Measurements from ENCODE around the gene PXMP2.

The PXMP2 gene

GRCh38 chr12:132710043-132710404 lies 22.6 kb downstream of the PXMP2 start:
- peak overlapping the region; percentile 70 for H3K27ac ChIP-seq (ENCODE audit: low read depth, low read length)
- H3K36me3 ChIP-seq (ENCODE audit: control insufficient read depth, insufficient read depth, low read length) = no peaks in the 10 kb centered on the region
- peak overlapping the region; percentile 79 for H3K4me3 ChIP-seq (ENCODE audit: low read length)
- peaks cover 4% of the 10 kb centered on the region for H3K4me1 ChIP-seq (ENCODE audit: control insufficient read depth, insufficient read depth, low read length)
- no peaks in the 10 kb centered on the region for H3K27me3 ChIP-seq (ENCODE audit: control insufficient read depth, insufficient read depth, low read length)
- H3K9ac ChIP-seq (ENCODE audit: low read length) = peak overlapping the region; percentile 83

- peak within 1 kb of the TSS; percentile 83 for H3K9ac ChIP-seq (ENCODE audit: low read length)
- H3K36me3 ChIP-seq (ENCODE audit: control insufficient read depth, insufficient read depth, low read length) = no peaks in the 10 kb centered on the region
Observed at GRCh38 chr12:132710405-132711079, 23.2 kb downstream of the PXMP2 start, which contains the start of gene PGAM5. PGAM5 (plus strand) TSS chr12:132710842; CDS start chr12:132710877, 35 bp downstream.

GRCh38 chr12:132711080-132711843 lies 23.9 kb downstream of the PXMP2 start:
- Histone ChIP-seq H3K36me3 (ENCODE audit: control insufficient read depth, insufficient read depth, low read length) (no peaks in the 10 kb centered on the region), H3K4me1 (ENCODE audit: control insufficient read depth, insufficient read depth, low read length) (peaks cover 4% of the 10 kb centered on the region), H3K9ac (ENCODE audit: low read length) (peak overlapping the region; percentile 11), H3K27me3 (ENCODE audit: control insufficient read depth, insufficient read depth, low read length) (no peaks in the 10 kb centered on the region), H3K4me3 (ENCODE audit: low read length) (peak overlapping the region; percentile 79), H3K27ac (ENCODE audit: low read depth, low read length) (no peak overlapping the region)

More at GRCh38 chr12:132710405-132711079, 23.2 kb downstream of the PXMP2 start, which contains the start of gene PGAM5:
- Histone ChIP-seq H3K4me1 (ENCODE audit: control insufficient read depth, insufficient read depth, low read length) (peaks cover 4% of the 10 kb centered on the region), H3K4me3 (ENCODE audit: low read length) (peak within 1 kb of the TSS; percentile 79), H3K27me3 (ENCODE audit: control insufficient read depth, insufficient read depth, low read length) (no peaks in the 10 kb centered on the region), H3K27ac (ENCODE audit: low read depth, low read length) (peak within 1 kb of the TSS; percentile 70)

DNA sequence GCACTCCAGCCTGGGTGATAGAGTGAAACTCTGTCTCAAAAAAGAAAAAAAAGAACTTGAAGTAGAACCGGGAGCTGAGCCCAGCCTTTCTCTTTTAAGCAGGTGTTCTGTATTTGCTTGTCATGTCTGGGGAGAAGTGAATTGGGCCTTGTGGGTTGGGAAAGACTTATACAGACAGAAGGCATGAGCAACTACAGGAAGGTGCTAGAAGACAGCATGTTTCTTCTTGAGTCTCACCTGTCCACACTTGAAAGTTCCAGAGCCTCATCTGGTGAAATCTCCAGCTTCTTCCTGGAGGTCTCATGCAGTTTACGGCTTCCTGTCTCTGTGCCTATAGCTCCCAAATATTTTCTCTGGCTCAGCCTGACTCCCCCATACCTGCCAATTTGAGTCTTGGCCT lies 25.7 kb downstream of the PXMP2 start:
- H3K4me1 ChIP-seq (ENCODE audit: control insufficient read depth, insufficient read depth, low read length) = peaks cover 4% of the 10 kb centered on the region
- H3K27me3 ChIP-seq (ENCODE audit: control insufficient read depth, insufficient read depth, low read length) = no peaks in the 10 kb centered on the region
- H3K27ac ChIP-seq (ENCODE audit: low read depth, low read length) = no peak overlapping the region
- no peak overlapping the region for H3K9ac ChIP-seq (ENCODE audit: low read length)
- no peak overlapping the region for H3K4me3 ChIP-seq (ENCODE audit: low read length)
- H3K36me3 ChIP-seq (ENCODE audit: control insufficient read depth, insufficient read depth, low read length) = peaks cover 4% of the 10 kb centered on the region

DNA sequence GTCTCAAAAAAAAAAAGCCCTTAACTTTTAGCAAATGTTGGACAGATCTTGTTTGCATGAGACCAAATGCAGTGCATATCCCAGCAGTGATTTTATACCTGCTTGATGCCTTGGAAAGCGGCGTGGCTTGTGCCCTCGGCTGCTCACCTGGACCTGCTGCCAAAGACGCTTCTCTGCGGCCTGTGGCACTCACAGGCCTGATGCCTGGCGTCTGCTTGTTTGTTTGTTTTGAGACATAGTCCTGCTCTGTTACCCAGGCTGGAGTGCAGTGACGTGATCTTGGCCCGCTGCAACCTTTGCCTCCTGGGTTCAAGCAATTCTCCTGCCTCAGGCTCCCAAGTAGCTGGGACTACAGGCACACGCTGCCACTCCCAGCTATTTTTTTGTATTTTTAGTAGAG lies 28.5 kb downstream of the PXMP2 start:
- Histone ChIP-seq H3K27ac (ENCODE audit: low read depth, low read length) (no peak overlapping the region), H3K27me3 (ENCODE audit: control insufficient read depth, insufficient read depth, low read length) (no peaks in the 10 kb centered on the region), H3K4me3 (ENCODE audit: low read length) (no peak overlapping the region), H3K9ac (ENCODE audit: low read length) (no peak overlapping the region), H3K36me3 (ENCODE audit: control insufficient read depth, insufficient read depth, low read length) (peaks cover 14% of the 10 kb centered on the region), H3K4me1 (ENCODE audit: control insufficient read depth, insufficient read depth, low read length) (peaks cover 4% of the 10 kb centered on the region)

GRCh38 chr12:132716356-132716755 lies 29.0 kb downstream of the PXMP2 start:
- no peak overlapping the region for H3K27ac ChIP-seq (ENCODE audit: low read depth, low read length)
- H3K4me3 ChIP-seq (ENCODE audit: low read length) = no peak overlapping the region
- no peaks in the 10 kb centered on the region for H3K27me3 ChIP-seq (ENCODE audit: control insufficient read depth, insufficient read depth, low read length)
- peaks cover 14% of the 10 kb centered on the region for H3K36me3 ChIP-seq (ENCODE audit: control insufficient read depth, insufficient read depth, low read length)
- peaks cover 4% of the 10 kb centered on the region for H3K4me1 ChIP-seq (ENCODE audit: control insufficient read depth, insufficient read depth, low read length)
- H3K9ac ChIP-seq (ENCODE audit: low read length) = no peak overlapping the region

- peaks cover 14% of the 10 kb centered on the region for H3K36me3 ChIP-seq (ENCODE audit: control insufficient read depth, insufficient read depth, low read length)
Observed at GRCh38 chr12:132717011-132717410, 29.6 kb downstream of the PXMP2 start.

GRCh38 chr12:132717531-132718387 lies 30.4 kb downstream of the PXMP2 start:
- no peak overlapping the region for H3K27ac ChIP-seq (ENCODE audit: low read depth, low read length)
- no peaks in the 10 kb centered on the region for H3K4me1 ChIP-seq (ENCODE audit: control insufficient read depth, insufficient read depth, low read length)
- H3K27me3 ChIP-seq (ENCODE audit: control insufficient read depth, insufficient read depth, low read length) = no peaks in the 10 kb centered on the region
- H3K9ac ChIP-seq (ENCODE audit: low read length) = no peak overlapping the region
- H3K4me3 ChIP-seq (ENCODE audit: low read length) = no peak overlapping the region
- H3K36me3 ChIP-seq (ENCODE audit: control insufficient read depth, insufficient read depth, low read length) = peaks cover 14% of the 10 kb centered on the region

More at GRCh38 chr12:132717011-132717410, 29.6 kb downstream of the PXMP2 start:
- H3K4me1 ChIP-seq (ENCODE audit: control insufficient read depth, insufficient read depth, low read length) = no peaks in the 10 kb centered on the region
- H3K4me3 ChIP-seq (ENCODE audit: low read length) = no peak overlapping the region
- H3K27me3 ChIP-seq (ENCODE audit: control insufficient read depth, insufficient read depth, low read length) = no peaks in the 10 kb centered on the region
- no peak overlapping the region for H3K27ac ChIP-seq (ENCODE audit: low read depth, low read length)
- no peak overlapping the region for H3K9ac ChIP-seq (ENCODE audit: low read length)

- Histone ChIP-seq H3K36me3 (ENCODE audit: control insufficient read depth, insufficient read depth, low read length) (peaks cover 20% of the 10 kb centered on the region), H3K27ac (ENCODE audit: low read depth, low read length) (no peak overlapping the region), H3K4me3 (ENCODE audit: low read length) (no peak overlapping the region), H3K9ac (ENCODE audit: low read length) (no peak overlapping the region), H3K27me3 (ENCODE audit: control insufficient read depth, insufficient read depth, low read length) (no peaks in the 10 kb centered on the region), H3K4me1 (ENCODE audit: control insufficient read depth, insufficient read depth, low read length) (no peaks in the 10 kb centered on the region)
Observed at GRCh38 chr12:132718644-132719043, 31.3 kb downstream of the PXMP2 start.

GRCh38 chr12:132719141-132719953 lies 32.0 kb downstream of the PXMP2 start:
- Histone ChIP-seq H3K4me1 (ENCODE audit: control insufficient read depth, insufficient read depth, low read length) (no peaks in the 10 kb centered on the region), H3K27ac (ENCODE audit: low read depth, low read length) (no peak overlapping the region), H3K27me3 (ENCODE audit: control insufficient read depth, insufficient read depth, low read length) (no peaks in the 10 kb centered on the region), H3K9ac (ENCODE audit: low read length) (no peak overlapping the region), H3K36me3 (ENCODE audit: control insufficient read depth, insufficient read depth, low read length) (peaks cover 25% of the 10 kb centered on the region), H3K4me3 (ENCODE audit: low read length) (no peak overlapping the region)

DNA sequence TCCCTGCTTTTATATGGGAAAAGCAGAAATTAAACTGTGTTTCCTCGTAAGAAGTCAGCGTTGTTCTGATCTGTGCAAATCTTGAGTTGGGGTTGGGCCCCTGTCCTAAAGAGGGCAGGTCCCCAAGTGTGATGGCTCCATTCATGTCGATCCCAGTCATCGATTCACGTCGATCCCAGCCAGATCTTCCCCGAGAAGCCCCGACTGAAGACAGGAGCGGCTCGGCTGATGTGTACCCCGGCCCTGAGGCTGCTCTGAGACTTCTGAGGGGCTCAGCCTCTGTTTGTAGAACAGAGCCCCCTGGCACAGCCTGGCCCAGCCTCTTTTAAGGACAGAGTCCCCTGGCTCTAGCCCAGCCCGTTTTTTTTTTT lies 32.6 kb downstream of the PXMP2 start:
- peaks cover 29% of the 10 kb centered on the region for H3K36me3 ChIP-seq (ENCODE audit: control insufficient read depth, insufficient read depth, low read length)
- no peak overlapping the region for H3K27ac ChIP-seq (ENCODE audit: low read depth, low read length)
- no peaks in the 10 kb centered on the region for H3K27me3 ChIP-seq (ENCODE audit: control insufficient read depth, insufficient read depth, low read length)
- no peaks in the 10 kb centered on the region for H3K4me1 ChIP-seq (ENCODE audit: control insufficient read depth, insufficient read depth, low read length)
- H3K9ac ChIP-seq (ENCODE audit: low read length) = no peak overlapping the region
- H3K4me3 ChIP-seq (ENCODE audit: low read length) = no peak overlapping the region
